Daoy (cell line): ENCODE data around the gene ADORA2A. TPM values are rescaled to one million over a fixed set of nuclear protein-coding genes. Genes with fewer than 3 reads are reported as not detected.

ENCODE experiments used
- DNase-seq: peaks from one replicate; pipeline ENCODE4 v3.0.0-alpha.2; 2015; ENCODE audit warnings: low read depth
- total RNA-seq: library from RNA; depleted of rRNA; stranded (reverse); fragments of >200 nt; shearing (Covaris generic); gene quantifications from 2 replicates; pipeline ENCODE4 v1.2.3, GENCODE V29; 2014

The ADORA2A gene
- total RNA-seq, 1 experiment from 2014 or later = 2.7 TPM

GRCh38 chr22:24450610-24451009 is 23.2 kb downstream of the ADORA2A start:
- DNase-seq = no peak

GRCh38 chr22:24451162-24451561 is 23.8 kb downstream of the ADORA2A start:
- no peak for DNase-seq

GRCh38 chr22:24453853-24454252 is 26.5 kb downstream of the ADORA2A start:
- DNase-seq = no peak

GRCh38 chr22:24455039-24455438 is 27.6 kb downstream of the ADORA2A start:
- DNase-seq = no peak

GRCh38 chr22:24455751-24456426 is 28.5 kb downstream of the ADORA2A start:
- no peak for DNase-seq

- no peak for DNase-seq
These were observed 30.6 kb downstream of the ADORA2A start for GRCh38 chr22:24457894-24458420.

GRCh38 chr22:24459911-24460310 is 32.5 kb downstream of the ADORA2A start:
- no peak for DNase-seq

- no peak for DNase-seq
These were observed 33.2 kb downstream of the ADORA2A start for GRCh38 chr22:24460418-24461089.

- no peak for DNase-seq
These were observed 35.8 kb downstream of the ADORA2A start for GRCh38 chr22:24463071-24463760.

GRCh38 chr22:24465566-24465965 is 38.2 kb downstream of the ADORA2A start:
- DNase-seq = peak; percentile 89

GRCh38 chr22:24465975-24466374 is 38.6 kb downstream of the ADORA2A start:
- DNase-seq = no peak

- DNase-seq = peak; percentile 59
These were observed 39.4 kb downstream of the ADORA2A start for GRCh38 chr22:24466716-24467328.

- no peak for DNase-seq
These were observed 39.9 kb downstream of the ADORA2A start for GRCh38 chr22:24467340-24467739.

- DNase-seq = peak; percentile 49
These were observed 44.2 kb downstream of the ADORA2A start for GRCh38 chr22:24471570-24471969.

- no peak for DNase-seq
These were observed 45.9 kb downstream of the ADORA2A start for GRCh38 chr22:24473284-24473683.

- peak; percentile 79 for DNase-seq
These were observed 46.8 kb downstream of the ADORA2A start for GRCh38 chr22:24474221-24474620.

GRCh38 chr22:24474649-24475255 is 47.4 kb downstream of the ADORA2A start:
- DNase-seq = peak; percentile 33

GRCh38 chr22:24481641-24482040 is 54.2 kb downstream of the ADORA2A start:
- DNase-seq = no peak

GRCh38 chr22:24482575-24482974 is 55.2 kb downstream of the ADORA2A start:
- peak; percentile 20 for DNase-seq

GRCh38 chr22:24482998-24483397 is 55.6 kb downstream of the ADORA2A start:
- DNase-seq = no peak

- no peak for DNase-seq
These were observed 56.7 kb downstream of the ADORA2A start for GRCh38 chr22:24483976-24484545.
